HG03565 (cell line): ENCODE measurements around the gene LTBR.

Experiments
- ATAC-seq: cut with Tn5 transposase; IDR thresholded peaks from one replicate; pipeline ENCODE4 v1.9.1; 2021; ENCODE audit warnings: mild to moderate bottlenecking, moderate library complexity; ENCODE audit not compliant: unreplicated experiment

Gene LTBR

GRCh38 chr12:6346235-6346832 is 37.6 kb upstream of the LTBR start:
- no peak for ATAC-seq

DNA sequence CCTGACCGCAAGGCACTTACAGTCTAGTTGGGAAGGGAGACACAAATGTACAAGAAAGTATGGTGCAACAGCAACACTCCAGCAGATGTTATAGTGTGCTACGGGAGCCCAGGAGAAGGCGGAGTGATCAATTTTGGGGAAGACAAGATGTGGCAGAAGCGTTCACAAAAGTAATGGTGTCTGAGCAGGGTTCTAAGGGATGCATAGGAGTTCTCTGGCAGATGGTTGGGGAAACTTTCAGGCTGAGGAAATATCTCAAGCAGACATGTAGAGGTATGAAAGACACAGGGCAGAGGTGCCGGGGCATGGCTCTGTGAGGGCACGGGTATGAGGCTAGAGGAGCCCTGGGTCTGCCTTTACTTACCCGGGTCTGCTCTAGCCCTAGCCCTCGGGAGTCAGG is 37.0 kb upstream of the LTBR start:
- ATAC-seq: no peak

- no peak for ATAC-seq
These were observed 36.3 kb upstream of the LTBR start for GRCh38 chr12:6347367-6348338.

DNA sequence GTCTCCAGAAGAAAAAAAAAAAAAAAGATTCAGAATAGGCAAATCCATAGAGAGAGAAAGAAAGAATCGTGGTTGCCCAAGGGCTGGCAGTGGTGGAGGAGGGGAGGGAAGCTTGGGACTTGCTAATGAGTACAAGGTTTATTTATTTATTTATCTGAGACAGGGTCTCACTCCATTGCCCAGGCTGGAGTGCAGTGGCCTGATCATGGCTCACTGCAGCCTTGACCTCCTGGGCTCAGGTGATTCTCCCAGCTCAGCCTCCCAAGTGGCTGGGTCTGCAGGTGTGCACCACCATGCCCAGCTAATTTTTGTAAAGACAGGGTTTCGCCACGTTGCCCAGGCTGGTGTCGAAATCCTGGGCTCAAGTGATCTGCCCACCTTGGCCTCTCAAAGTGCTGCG is 32.3 kb upstream of the LTBR start:
- ATAC-seq: no peak

- ATAC-seq: no peak
These were observed 31.5 kb upstream of the LTBR start for GRCh38 chr12:6352193-6353173.

GRCh38 chr12:6354495-6355393 is 29.2 kb upstream of the LTBR start:
- ATAC-seq: no peak

GRCh38 chr12:6355491-6356373 is 28.2 kb upstream of the LTBR start:
- no peak for ATAC-seq

DNA sequence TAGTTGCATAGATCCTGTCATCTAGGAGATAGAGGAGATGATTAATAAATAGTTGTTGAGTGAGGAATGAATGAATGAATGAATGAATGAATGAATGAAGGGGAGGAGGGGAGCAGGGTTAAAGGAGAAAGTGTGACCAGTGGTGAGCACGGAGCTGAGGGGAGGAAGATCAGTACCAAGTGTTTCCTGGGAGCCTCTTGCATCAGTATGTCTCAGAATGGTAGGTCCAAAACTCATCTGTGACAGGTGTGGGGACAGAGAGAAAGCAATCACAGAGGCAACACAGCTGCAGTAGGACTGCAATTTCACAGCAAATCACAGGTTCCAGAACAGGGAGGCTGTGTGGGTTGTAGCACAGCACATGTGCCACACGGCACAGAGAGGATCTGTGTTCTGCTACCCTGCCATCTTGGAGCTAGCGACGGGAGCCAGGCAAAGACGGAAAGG is 27.6 kb upstream of the LTBR start:
- ATAC-seq: no peak

DNA sequence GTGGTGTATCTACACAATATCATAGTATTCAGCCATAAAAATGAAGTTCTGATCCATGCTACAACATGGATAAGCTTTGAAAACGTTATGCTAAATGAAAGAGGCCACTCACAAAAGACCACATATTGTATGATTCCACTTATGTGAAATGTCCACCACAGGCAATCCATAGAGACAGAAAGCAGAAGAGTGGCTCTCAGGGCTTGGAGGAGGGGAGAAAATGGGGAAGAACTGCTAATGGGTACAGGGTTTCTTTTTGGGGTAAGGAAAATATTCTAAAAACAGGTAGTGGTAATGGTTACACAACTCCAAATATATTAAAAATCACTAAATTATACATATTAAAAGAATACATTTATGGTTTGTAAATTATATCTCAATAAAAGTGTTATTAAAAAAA is 25.1 kb upstream of the LTBR start:
- ATAC-seq: no peak

DNA sequence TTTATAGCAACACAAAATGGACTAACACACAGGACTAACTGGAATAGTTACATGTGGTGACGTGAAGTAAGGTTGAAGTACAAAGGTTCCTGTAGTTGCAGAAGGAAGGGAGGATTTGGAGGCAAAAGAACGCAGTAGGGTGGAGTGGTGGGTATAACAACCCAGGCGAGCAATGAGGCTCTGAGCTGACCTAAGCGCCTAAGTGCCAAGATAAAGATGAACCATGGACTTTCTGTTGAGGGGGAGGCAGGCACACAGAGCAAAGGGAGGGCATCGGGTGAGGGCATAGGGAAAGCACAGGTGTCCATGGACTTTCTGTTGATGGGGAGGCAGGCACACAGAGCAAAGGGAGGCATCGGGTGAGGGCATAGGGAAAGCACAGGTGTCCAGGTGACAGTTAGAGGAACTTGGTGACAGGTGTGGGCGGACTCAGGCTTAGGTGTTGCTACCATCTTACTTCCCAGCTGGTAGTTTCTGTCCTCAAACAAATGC is 23.8 kb upstream of the LTBR start:
- ATAC-seq: no peak

- ATAC-seq: no peak
These were observed 23.1 kb upstream of the LTBR start for GRCh38 chr12:6360578-6361490.

- no peak for ATAC-seq
These were observed 22.1 kb upstream of the LTBR start for GRCh38 chr12:6361834-6362233.

GRCh38 chr12:6362403-6362802 is 21.6 kb upstream of the LTBR start:
- no peak for ATAC-seq

DNA sequence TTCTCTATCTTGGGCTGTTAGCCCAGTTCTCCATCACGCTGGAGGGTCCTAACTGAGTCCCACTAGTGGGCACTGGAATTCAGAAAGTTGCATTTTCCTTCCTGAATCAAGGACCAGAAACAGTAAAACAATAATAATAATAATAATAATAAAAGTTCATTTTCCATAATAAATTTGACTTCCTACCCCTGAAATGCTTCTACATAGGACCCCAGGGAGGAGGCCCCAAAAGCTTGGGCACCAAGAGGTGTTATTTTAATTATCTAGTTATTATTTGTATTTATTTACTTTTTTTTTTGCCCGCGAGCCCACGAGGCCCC is 21.0 kb upstream of the LTBR start:
- no peak for ATAC-seq

GRCh38 chr12:6363330-6364043 is 20.5 kb upstream of the LTBR start:
- no peak for ATAC-seq

- ATAC-seq: no peak
These were observed 20.0 kb upstream of the LTBR start for GRCh38 chr12:6364044-6364374.
